RWPE1 (cell line): Measurements from ENCODE around the gene GXYLT1.

Experiments
- CTCF ChIA-PET: fragments of 350-600 bp; sonication (Branson Sonifier 250); formaldehyde crosslinking; extraction: SDS; loops from one replicate; lab custom pipeline; 2021; lab: Yijun Ruan, JAX
- POLR2A ChIA-PET: fragments of 400-600 bp; formaldehyde crosslinking; extraction: SDS; loops from one replicate; lab custom pipeline; 2020; ENCODE audit warnings: antibody characterized with exemption; ENCODE audit not compliant: low non-redundant PET; lab: Yijun Ruan, JAX
- DNase-seq: peaks from one replicate; pipeline ENCODE4 v3.0.0; 2012; ENCODE audit warnings: low spot score
- H3K27ac ChIP-seq: fragments of 450-650 bp; 2 replicates; pipeline ENCODE4 v1.5.1; 2017
- TF ChIP-seq, protein P1 (sequence below): fragments of 450-650 bp; conservative IDR thresholded peaks from 2 replicates; pipeline ENCODE4 v1.5.1; 2017; ENCODE audit warnings: low read depth, mild to moderate bottlenecking

GXYLT1 gene

DNA sequence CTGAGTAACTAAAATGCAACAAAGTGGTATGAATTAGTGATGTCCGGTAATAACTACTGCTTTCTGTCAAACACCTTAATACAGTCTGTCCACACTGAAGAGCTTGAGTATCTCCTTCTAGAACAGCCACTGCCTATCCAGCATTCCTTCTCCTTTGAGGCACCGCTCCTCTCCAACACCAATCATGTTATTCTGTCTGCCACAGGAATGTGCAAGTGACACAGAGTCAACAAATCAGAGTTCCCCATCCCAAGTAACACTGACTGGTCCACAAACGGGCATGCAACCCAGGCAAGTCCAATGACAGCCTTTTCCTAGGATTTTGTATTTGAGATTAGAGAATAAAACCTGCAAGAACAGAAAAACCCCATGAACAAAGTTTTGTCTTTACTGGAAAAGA lies 3.8 kb downstream of the GXYLT1 start:
- CTCF ChIA-PET, result no interaction called here
- no peak for DNase-seq

DNA sequence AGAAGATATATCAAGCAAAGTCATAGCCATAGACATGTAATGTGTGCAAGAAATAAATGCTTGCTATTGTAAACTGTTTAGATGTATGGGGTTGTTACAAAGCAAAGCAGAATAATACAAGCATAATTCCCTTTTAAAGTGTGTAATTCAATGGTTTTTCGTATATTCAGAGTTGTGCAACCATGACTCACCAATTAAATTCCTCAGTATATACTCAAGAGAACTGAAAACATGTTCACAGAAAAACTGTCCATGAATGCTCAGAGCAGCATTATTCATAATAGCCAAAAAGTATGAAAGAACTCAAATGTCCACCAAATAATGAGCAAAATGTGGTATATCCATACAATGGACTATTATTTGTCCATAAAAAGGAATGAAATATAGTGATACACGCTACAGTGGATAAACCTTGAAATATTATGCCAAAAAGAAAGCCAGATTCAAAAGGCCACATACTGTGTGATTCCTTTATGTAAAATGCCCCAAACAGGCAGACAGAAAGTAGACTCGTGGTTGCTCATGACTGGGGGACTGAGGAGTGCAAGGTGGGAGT lies 9.3 kb downstream of the GXYLT1 start:
- no peak overlapping the region for H3K27ac ChIP-seq
- POLR2A ChIA-PET, result no interaction called here
- CTCF ChIA-PET, result interaction anchor here (1.4 kb wide), 1 partner anchor 197 kb away, joined by 9 read pairs; no protein-coding TSS in a partner anchor
- TF ChIP-seq, protein P1, sequence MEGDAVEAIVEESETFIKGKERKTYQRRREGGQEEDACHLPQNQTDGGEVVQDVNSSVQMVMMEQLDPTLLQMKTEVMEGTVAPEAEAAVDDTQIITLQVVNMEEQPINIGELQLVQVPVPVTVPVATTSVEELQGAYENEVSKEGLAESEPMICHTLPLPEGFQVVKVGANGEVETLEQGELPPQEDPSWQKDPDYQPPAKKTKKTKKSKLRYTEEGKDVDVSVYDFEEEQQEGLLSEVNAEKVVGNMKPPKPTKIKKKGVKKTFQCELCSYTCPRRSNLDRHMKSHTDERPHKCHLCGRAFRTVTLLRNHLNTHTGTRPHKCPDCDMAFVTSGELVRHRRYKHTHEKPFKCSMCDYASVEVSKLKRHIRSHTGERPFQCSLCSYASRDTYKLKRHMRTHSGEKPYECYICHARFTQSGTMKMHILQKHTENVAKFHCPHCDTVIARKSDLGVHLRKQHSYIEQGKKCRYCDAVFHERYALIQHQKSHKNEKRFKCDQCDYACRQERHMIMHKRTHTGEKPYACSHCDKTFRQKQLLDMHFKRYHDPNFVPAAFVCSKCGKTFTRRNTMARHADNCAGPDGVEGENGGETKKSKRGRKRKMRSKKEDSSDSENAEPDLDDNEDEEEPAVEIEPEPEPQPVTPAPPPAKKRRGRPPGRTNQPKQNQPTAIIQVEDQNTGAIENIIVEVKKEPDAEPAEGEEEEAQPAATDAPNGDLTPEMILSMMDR, result no peak
- DNase-seq, result no peak

More for the DNA sequence above, 3.8 kb downstream of the GXYLT1 start:
- POLR2A ChIA-PET, result no interaction called here
- H3K27ac ChIP-seq, result no peak overlapping the region
- TF ChIP-seq, protein P1, result no peak

DNA sequence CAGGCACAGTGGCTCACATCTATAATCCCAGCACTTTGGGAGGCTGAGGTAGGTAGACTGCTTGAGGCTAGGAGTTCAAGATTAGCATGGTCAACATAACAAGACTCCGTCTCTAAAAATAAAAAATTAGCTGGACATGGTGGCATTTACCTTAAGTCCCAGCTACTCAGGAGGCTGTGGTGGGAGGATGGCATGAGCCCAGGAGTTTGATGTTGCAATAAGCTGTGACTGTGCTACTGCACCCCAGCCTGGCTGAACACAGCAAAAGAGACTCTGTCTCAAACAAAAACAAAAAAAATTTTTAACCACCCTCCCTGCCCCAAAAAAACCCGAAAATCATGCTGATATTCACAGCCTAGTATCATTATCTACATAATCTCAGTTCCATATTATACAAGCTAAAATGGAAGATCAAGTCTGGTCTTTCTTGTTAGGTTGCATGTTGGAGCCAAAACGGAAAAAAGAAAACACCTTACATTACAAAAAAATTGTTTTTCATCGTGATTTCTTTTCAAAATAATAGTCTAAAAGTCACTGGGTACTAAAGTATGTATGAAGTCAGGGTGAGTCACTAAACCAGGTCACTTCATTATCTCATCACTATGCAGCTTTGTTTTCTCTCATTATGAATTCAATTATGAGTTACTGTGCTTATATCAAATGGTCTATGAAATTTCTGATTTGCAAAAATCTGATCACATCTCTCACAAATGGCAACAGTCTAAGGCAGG lies 13.8 kb downstream of the GXYLT1 start:
- no peak overlapping the region for H3K27ac ChIP-seq
- POLR2A ChIA-PET, result no interaction called here
- TF ChIP-seq, protein P1, result no peak
- DNase-seq, result no peak
- CTCF ChIA-PET, result interaction anchor here (0.6 to 1.0 kb wide), 4 partner anchors 17 to 241 kb away, joined by 3 to 5 read pairs (median 4); no protein-coding TSS in a partner anchor

DNA sequence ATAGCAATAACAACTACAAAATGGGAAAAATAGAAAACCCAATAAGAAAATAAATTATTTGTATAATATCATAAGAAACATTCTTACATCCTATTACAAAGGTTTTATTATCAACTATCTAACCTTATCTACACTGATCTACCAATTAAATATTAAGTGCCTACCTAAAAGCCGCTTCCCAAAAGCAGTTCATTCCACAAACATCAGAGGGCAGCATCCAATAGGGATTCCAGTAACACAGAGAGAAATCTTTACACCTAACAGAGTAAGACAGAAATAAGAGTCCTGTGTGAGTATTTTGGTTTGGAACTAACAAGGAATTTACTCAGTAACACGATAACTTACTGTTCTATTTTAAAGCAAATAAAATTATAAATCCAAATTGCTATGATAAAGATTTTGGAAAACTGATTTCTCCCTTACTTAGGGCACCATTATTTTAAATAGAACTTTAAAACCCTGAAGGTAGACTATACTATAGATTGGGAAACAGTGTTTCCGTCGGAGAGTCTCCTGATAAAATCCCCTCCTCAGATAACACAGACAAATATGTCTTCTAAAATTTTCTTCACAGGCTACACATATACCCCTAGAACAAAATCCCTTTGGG lies 15.0 kb downstream of the GXYLT1 start:
- CTCF ChIA-PET, result interaction anchor here (0.7 to 1.8 kb wide), 3 partner anchors 242 to 1151 kb away, joined by 3 to 6 read pairs (median 4); no protein-coding TSS in a partner anchor
- TF ChIP-seq, protein P1, result peak; percentile 86
- no peak overlapping the region for H3K27ac ChIP-seq
- DNase-seq, result peak; percentile 53
- POLR2A ChIA-PET, result no interaction called here

DNA sequence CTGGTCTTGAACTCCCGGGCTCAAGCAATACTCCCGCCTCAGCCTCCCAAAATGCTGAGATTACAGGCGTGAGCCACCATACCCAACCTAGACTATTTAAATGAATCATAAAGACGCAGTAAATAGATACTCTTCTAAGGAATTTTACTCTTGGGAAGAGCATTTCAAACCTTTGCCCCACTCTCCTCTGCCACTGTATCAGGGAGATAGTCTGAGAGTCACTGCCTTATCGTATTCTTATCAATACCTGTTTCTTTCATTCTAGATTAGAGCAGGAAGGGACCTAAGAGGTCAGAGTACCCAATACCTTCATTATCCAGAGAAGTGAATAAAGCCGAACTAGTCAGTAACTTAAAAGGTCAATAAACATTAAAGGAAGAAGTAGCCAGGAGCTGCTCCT lies 15.8 kb downstream of the GXYLT1 start:
- TF ChIP-seq, protein P1, result no peak
- ChIA-PET POLR2A (no interaction called here), CTCF (interaction anchor here (0.7 to 1.8 kb wide), 4 partner anchors 203 to 1150 kb away, joined by 3 to 6 read pairs (median 5); no protein-coding TSS in a partner anchor)
- H3K27ac ChIP-seq, result no peak overlapping the region
- no peak for DNase-seq

DNA sequence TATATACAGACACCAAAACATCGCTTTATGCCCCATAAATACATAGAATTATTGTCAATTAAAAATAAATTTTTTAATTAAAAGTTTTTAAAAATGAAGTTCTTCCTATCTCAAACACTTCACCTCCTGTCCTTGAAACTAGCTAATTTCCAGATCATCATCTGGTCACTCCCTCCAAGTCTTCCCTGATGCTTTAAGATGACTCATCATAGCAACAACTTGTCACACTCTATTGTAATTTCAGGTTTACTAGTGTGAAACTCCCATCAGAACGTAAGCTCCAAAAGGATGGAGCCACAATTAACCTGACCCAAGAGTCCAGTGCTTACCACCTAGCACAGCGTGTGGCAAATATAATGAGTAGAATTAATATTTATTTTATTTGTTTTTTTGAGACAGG lies 16.3 kb downstream of the GXYLT1 start:
- TF ChIP-seq, protein P1, result no peak
- ChIA-PET POLR2A (no interaction called here), CTCF (interaction anchor here (1.3 to 1.8 kb wide), 2 partner anchors 204 to 243 kb away, joined by 6 read pairs; no protein-coding TSS in a partner anchor)
- no peak for DNase-seq
- no peak overlapping the region for H3K27ac ChIP-seq
